Ectodermal cell (in vitro differentiated cells): ENCODE results near the gene A2M.

ENCODE experiments used
- H3K27ac ChIP-seq: 2 replicates; pipeline ENCODE4 v1.7.0; 2013; ENCODE audit warnings: mild to moderate bottlenecking, low read depth, low read length; ENCODE audit not compliant: insufficient read depth, poor library complexity, severe bottlenecking
- H3K27me3 ChIP-seq: 2 replicates; pipeline ENCODE4 v1.7.0; 2013; ENCODE audit warnings: mild to moderate bottlenecking, low read length; ENCODE audit not compliant: insufficient read depth, control insufficient read depth, poor library complexity, severe bottlenecking
- H3K36me3 ChIP-seq: one replicate; pipeline ENCODE4 v1.7.0; 2013; ENCODE audit warnings: low read length; ENCODE audit not compliant: control insufficient read depth, insufficient read depth
- H3K4me1 ChIP-seq: one replicate; pipeline ENCODE4 v1.7.0; 2013; ENCODE audit warnings: low read length; ENCODE audit not compliant: control insufficient read depth, insufficient read depth
- H3K4me3 ChIP-seq: 2 replicates; pipeline ENCODE4 v1.7.0; 2013; ENCODE audit warnings: low read depth, low read length, control low read depth; ENCODE audit not compliant: insufficient read depth
- H3K9me3 ChIP-seq: 2 replicates; pipeline ENCODE4 v1.7.0; 2013; ENCODE audit warnings: mild to moderate bottlenecking, low read length, moderate library complexity; ENCODE audit not compliant: control insufficient read depth
- WGBS, 2 experiments: methylation state at CpG; one replicate each; pipeline ENCODE4 v1.1.7; 2013; ENCODE audit warnings: missing lambda C conversion rate in 2 of 2; 5-methylcytosine and 5-hydroxymethylcytosine counted together

A2M gene

GRCh38 chr12:9122091-9122609, 6.4 kb upstream of the A2M start:
- no peaks in the 10 kb centered on the region for H3K27me3 ChIP-seq
- no peak overlapping the region for H3K4me3 ChIP-seq
- no peaks in the 10 kb centered on the region for H3K9me3 ChIP-seq
- WGBS, 2 experiments = 90 to 94% methylated on average over 3 of the region's 3 CpGs
- no peak overlapping the region for H3K27ac ChIP-seq
- H3K36me3 ChIP-seq = no peaks in the 10 kb centered on the region
- H3K4me1 ChIP-seq = no peaks in the 10 kb centered on the region

GRCh38 chr12:9120487-9121184, 4.9 kb upstream of the A2M start:
- no peaks in the 10 kb centered on the region for H3K9me3 ChIP-seq
- no peak overlapping the region for H3K27ac ChIP-seq
- 82 to 88% methylated on average over 9 to 10 of the region's 10 CpGs for WGBS, 2 experiments
- no peaks in the 10 kb centered on the region for H3K27me3 ChIP-seq
- H3K36me3 ChIP-seq = no peaks in the 10 kb centered on the region
- no peak overlapping the region for H3K4me3 ChIP-seq
- no peaks in the 10 kb centered on the region for H3K4me1 ChIP-seq

- H3K27ac ChIP-seq = no peak overlapping the region
- no peaks in the 10 kb centered on the region for H3K4me1 ChIP-seq
- no peaks in the 10 kb centered on the region for H3K27me3 ChIP-seq
- 95 to 99% methylated on average over 3 of the region's 3 CpGs for WGBS, 2 experiments
- no peaks in the 10 kb centered on the region for H3K36me3 ChIP-seq
- no peak overlapping the region for H3K4me3 ChIP-seq
- no peaks in the 10 kb centered on the region for H3K9me3 ChIP-seq
Measured at GRCh38 chr12:9118158-9118557, 2.4 kb upstream of the A2M start.

- Histone ChIP-seq H3K4me3 (no peak overlapping the region), H3K4me1 (no peaks in the 10 kb centered on the region), H3K9me3 (no peaks in the 10 kb centered on the region), H3K27ac (no peak overlapping the region), H3K36me3 (no peaks in the 10 kb centered on the region), H3K27me3 (no peaks in the 10 kb centered on the region)
Measured at GRCh38 chr12:9114946-9115345, 773 bp downstream of the A2M start.

GRCh38 chr12:9113987-9114309, 1.8 kb downstream of the A2M start:
- Histone ChIP-seq H3K27me3 (no peaks in the 10 kb centered on the region), H3K4me3 (no peak overlapping the region), H3K36me3 (no peaks in the 10 kb centered on the region), H3K4me1 (no peaks in the 10 kb centered on the region), H3K27ac (no peak overlapping the region), H3K9me3 (no peaks in the 10 kb centered on the region)
- 91 to 100% methylated on average over 1 of the region's 1 CpG for WGBS, 2 experiments

GRCh38 chr12:9113296-9113986, 2.3 kb downstream of the A2M start:
- no peak overlapping the region for H3K4me3 ChIP-seq
- H3K36me3 ChIP-seq = no peaks in the 10 kb centered on the region
- H3K9me3 ChIP-seq = no peaks in the 10 kb centered on the region
- no peaks in the 10 kb centered on the region for H3K27me3 ChIP-seq
- WGBS, 2 experiments = 71 to 73% methylated on average over 5 to 6 of the region's 7 CpGs
- H3K27ac ChIP-seq = no peak overlapping the region
- H3K4me1 ChIP-seq = no peaks in the 10 kb centered on the region

GRCh38 chr12:9112076-9112853, 3.5 kb downstream of the A2M start:
- H3K36me3 ChIP-seq = no peaks in the 10 kb centered on the region
- no peaks in the 10 kb centered on the region for H3K27me3 ChIP-seq
- no peaks in the 10 kb centered on the region for H3K4me1 ChIP-seq
- H3K4me3 ChIP-seq = no peak overlapping the region
- H3K27ac ChIP-seq = no peak overlapping the region
- WGBS, 2 experiments = 88 to 94% methylated on average over 6 of the region's 6 CpGs
- H3K9me3 ChIP-seq = no peaks in the 10 kb centered on the region

- H3K9me3 ChIP-seq = no peaks in the 10 kb centered on the region
- H3K4me1 ChIP-seq = no peaks in the 10 kb centered on the region
- no peak overlapping the region for H3K27ac ChIP-seq
- no peaks in the 10 kb centered on the region for H3K36me3 ChIP-seq
- no peaks in the 10 kb centered on the region for H3K27me3 ChIP-seq
- H3K4me3 ChIP-seq = no peak overlapping the region
- 92% methylated on average over 1 of the region's 1 CpG; no CpG with 5 or more reads in 1 of the 2 experiments for WGBS, 2 experiments
Measured at GRCh38 chr12:9111525-9111924, 4.2 kb downstream of the A2M start.

- H3K27me3 ChIP-seq = no peaks in the 10 kb centered on the region
- no peaks in the 10 kb centered on the region for H3K9me3 ChIP-seq
- no peaks in the 10 kb centered on the region for H3K36me3 ChIP-seq
- WGBS, 2 experiments = 100% methylated on average over 3 of the region's 3 CpGs; no CpG with 5 or more reads in 1 of the 2 experiments
- H3K4me3 ChIP-seq = no peak overlapping the region
- no peaks in the 10 kb centered on the region for H3K4me1 ChIP-seq
- no peak overlapping the region for H3K27ac ChIP-seq
Measured at GRCh38 chr12:9109737-9110491, 5.8 kb downstream of the A2M start.

- 84 to 100% methylated on average over 1 of the region's 1 CpG for WGBS, 2 experiments
- H3K4me1 ChIP-seq = no peaks in the 10 kb centered on the region
- H3K27ac ChIP-seq = no peak overlapping the region
- H3K9me3 ChIP-seq = no peaks in the 10 kb centered on the region
- H3K27me3 ChIP-seq = no peaks in the 10 kb centered on the region
- H3K36me3 ChIP-seq = no peaks in the 10 kb centered on the region
- H3K4me3 ChIP-seq = no peak overlapping the region
Measured at GRCh38 chr12:9109213-9109522, 6.6 kb downstream of the A2M start.
